GM11168 (cell line): ENCODE results near the gene CHD1L.
"Not testable (repeated sequence)": the region's sequence is repeated elsewhere in the genome, so short reads cannot be mapped to it uniquely, and the experiment has no call there.

Experiments
- in situ Hi-C: fragments of 300-500 bp; cut with MboI; formaldehyde crosslinking; loops from one replicate; pipeline ENCODE4 v1.12.0; 2022; ENCODE audit warnings: low sequenced_read_pairs; ENCODE audit not compliant: unreplicated experiment

Gene CHD1L

DNA sequence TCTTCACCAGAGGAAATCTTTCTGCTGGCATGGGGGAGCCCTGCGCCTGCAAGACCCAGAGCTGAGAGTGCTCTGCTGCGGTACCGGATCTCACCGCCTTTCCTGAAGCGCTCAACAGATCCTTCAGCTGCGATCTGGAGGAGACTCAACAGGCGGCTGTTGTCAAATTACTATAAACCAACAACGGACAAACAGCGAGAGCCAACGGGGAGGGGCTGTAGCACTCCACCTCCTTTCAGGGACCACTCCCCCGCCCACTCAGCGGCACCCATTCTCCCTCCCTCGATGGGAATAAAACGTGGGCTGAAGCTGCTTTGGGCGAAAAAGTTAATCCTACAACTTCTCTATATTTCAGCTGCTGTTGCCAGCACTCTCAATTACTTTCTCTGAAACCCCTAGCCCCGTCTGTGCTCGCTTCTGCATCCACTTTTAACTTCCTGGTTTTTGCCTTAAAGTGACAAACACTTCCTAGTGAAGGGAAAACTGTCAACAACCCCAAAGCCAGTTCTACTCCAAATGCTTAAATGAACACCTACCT is 17.2 kb upstream of the CHD1L start, which contains the start of gene FMO5:
FMO5 (minus strand) TSS at position 147 of the 538 bp plus-strand sequence. CDS start 310 bp downstream, outside the sequence.
- in situ Hi-C loops = loop anchor here (5.0 kb wide), 1 partner anchor 53 kb away; the partner anchor contains the start of gene PRKAB2

GRCh38 chr1:147231032-147231431 is 11.5 kb upstream of the CHD1L start:
- in situ Hi-C loops = not testable (repeated sequence)

DNA sequence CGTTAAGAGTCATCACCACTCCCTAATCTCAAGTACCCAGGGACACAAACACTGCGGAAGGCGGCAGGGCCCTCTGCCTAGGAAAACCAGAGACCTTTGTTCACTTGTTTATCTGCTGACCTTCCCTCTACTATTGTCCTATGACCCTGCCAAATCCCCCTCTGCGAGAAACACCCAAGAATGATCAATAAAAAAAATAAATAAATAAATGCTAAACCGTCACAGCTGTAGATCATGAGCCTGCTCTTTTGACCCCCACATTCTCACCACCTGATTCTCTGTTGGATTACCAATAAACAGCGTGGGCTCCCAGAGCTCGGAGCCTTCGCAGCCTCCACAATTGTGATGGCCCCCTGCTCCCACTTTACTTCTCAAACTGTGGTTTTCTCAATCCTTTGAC is 8.6 kb upstream of the CHD1L start:
- in situ Hi-C loops = not testable (repeated sequence)

GRCh38 chr1:147235822-147236221 is 6.7 kb upstream of the CHD1L start:
- in situ Hi-C loops = no loop called here

DNA sequence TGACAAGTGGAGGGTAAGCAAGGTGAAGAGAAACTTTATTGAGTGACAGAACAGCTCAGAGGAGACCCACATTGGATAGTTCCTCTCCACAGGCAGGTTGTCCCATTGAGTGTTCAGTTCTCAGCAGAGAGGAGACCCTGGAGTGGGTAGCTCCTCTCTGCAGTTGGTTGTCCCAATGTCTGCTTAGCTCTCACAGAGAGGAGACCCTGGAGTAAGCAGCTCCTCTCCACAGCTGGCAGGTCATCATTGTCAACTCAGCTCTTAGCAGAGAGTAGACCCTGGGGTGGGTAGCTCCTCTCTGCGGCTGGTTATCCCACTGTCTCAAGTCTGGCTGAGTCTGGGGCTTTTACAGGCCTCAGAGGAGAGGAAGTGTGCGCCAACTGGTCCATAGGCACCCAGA is 6.0 kb upstream of the CHD1L start:
- in situ Hi-C loops = no loop called here

- in situ Hi-C loops = no loop called here
These were observed 5.3 kb upstream of the CHD1L start for GRCh38 chr1:147236959-147237791.

GRCh38 chr1:147238053-147238902 is 4.2 kb upstream of the CHD1L start:
- in situ Hi-C loops = no loop called here

DNA sequence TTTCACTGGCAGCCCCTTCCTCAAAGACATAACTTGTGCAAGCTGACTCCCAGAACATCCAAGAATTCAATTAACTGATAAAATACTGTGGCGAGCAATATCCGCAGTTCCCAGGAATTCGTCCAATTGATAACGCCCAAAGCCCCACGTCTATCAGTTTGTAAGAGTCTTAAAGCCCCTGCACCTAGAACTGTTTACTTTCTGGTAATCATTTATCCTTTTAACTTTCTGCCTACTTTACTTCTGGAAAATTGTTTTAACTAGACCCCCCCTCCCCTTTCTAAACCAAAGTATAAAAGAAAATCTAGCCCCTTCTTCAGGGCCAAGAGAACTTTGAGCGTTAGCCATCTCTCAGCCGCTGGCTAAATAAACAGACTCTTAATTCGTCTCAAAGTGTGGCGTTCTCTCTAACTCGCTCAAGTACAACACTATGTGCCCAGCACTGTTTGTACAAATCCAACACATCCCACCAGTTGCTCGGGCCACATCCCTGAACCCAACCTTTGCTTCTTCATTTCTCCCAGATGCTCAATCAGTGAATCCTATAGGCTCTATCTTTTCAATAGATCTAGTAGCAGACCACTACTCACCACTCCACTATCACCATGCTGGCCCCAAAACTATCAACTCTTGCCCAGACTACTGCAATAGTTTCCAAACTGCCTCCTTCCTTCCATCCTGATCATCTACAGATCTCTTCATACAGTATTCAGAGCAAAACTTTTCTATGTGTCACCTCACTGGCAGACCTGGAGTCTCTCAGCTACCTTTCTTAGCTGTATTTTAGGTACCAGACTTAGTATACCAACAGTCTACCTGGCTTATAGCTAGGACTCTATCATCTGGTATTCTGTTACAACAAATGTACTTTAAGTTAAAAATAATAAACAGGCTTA is 3.3 kb upstream of the CHD1L start:
- in situ Hi-C loops = no loop called here

GRCh38 chr1:147240131-147240721 is 2.3 kb upstream of the CHD1L start:
- in situ Hi-C loops = not testable (repeated sequence)

GRCh38 chr1:147241934-147242448 is 493 bp upstream of the CHD1L start:
- in situ Hi-C loops = no loop called here

DNA sequence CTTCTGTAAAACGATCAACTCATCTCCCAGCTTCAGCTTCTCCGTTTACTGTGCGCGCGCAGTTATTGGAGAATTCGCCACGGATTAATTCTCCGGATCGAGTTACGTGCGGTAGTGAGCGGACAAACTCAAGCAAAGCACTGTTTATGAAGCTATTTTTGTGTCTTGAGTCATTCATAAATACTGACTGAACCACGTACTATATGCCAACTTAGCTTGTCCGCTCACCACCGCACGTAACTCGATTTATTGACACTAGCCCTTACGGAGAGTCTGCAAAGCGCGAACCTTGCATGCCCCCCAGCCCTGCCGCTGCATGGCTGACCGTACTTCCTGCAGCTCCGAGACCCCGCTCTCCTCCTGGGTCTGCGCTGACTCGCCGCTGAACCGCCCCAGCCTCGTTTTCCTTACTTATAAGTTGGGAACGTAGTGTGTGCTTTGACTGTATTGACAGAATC is 773 bp downstream of the CHD1L start:
- in situ Hi-C loops = no loop called here

DNA sequence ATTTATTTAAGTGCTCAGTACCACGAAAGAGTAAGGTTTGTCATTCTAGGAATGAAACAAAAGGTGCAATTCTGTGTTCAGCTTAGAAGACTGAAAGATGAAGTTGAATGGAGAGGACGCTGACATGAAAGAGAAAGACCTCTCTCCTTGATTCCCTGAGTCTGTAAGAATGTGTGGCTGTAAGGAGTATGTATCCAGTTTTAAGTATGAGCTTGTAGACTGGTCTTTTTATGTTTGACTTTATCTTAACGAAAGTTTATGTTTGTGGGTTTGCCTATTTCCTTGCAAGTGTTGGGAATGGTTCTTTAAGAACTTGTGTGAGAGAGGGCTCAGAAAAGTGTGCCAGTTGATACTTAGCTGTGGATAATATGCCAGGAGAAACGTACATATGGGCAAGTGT is 1.4 kb downstream of the CHD1L start:
- in situ Hi-C loops = no loop called here

- in situ Hi-C loops = no loop called here
These were observed 2.6 kb downstream of the CHD1L start for GRCh38 chr1:147245129-147245528.

DNA sequence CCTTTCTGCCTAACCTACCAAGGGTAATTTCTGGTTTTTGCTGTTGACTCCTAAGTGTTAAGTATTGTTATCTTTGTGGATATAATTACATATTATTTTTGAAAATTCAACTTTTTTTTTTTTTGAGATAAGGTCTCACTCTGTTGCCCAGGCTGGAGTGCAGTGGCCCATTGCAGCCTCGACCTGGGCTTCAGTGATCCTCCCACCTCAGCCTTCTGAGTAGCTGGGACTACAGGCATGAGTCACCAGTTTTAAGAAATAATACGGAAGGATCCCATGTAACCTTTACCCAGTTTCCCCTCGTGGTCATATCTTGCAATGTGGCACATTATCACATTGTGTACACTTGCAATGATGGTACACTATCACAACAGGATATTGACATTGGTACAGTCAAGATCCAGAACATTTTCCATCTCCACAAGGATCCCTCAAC is 3.1 kb downstream of the CHD1L start:
- in situ Hi-C loops = no loop called here

GRCh38 chr1:147246044-147246690 is 3.7 kb downstream of the CHD1L start:
- in situ Hi-C loops = no loop called here

DNA sequence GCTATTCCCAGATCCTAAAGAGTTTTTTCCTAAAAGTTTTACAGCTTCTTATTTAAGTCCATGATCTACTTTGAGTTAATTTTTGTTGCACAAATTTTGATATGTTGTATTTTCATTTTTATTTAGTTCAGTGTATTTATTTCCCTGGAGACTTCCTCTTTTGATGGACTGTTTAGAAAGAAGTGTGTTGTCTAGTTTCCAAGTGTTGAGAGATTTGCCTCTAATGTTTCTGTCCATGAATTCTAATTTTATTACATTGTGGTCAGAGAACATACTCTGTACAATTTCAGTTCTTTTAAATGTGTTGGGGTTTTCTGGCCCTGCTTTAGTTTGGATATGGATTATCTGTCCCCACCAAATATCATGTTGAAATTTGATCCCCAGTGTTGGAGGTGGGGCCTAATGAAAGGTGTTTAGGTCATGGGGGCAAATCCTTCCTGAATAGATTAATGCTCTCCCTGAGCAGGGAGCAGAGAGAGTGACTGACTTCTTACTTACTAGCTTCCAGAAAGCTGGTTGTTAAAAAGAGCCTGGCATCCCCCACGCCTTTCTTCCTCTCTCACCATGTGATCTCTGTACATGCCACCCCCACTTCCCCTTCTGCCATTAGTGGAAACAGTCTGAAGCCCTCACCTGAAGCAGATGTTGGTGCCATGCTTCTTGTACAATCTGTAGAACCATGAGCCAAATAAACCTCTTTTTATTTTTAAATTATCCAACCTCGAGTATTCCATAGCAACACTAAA is 4.6 kb downstream of the CHD1L start:
- in situ Hi-C loops = no loop called here

DNA sequence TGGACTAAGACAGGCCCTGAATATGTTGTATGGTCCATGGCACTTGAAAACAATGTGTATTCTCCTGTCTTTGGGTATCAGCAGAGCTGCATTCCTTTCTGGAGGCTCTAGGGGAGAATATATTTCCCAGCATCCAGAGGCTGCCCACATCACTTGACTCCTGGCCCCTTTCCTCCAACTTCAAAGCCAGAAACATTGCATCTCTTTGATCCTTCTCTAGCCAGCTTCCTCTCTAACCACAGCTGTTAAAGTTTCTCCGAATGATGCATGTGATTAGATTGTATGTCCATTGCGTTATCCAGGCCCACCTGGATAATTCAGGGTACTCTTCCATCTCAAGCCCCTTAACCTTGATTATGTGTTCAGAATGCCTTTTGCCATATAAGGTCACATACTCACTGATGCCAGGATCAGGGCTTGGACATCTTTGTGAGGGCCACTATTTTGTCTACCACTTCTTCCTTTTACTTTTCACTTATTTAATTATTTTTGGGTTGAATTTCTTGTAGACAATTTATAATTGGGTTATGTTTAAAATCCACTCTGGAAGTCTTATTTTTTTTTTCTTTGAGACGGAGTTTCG is 5.3 kb downstream of the CHD1L start:
- in situ Hi-C loops = no loop called here

DNA sequence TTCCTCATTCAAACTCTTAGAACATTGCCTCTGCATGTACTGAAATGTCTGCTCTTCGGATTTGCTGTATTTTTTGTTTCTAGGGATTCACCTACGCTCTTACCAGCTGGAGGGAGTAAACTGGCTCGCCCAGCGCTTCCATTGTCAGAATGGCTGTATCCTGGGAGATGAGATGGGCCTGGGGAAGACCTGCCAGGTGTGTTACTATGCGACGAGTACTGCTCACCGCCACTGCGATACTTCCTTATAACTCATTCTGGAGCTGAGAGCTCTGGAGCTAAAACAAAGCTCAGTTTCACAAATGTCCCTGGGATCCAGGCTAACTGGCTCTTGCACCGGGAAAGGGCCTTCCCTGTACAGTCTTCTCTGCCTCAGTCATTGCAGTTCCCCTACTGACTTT is 10.1 kb downstream of the CHD1L start:
- in situ Hi-C loops = no loop called here
